Muscle layer of duodenum (tissue), 2 donors: ENCODE results near the gene BAHCC1.

Experiments
- H3K27ac ChIP-seq: one replicate; pipeline ENCODE4 v1.7.0; 2013; ENCODE audit warnings: mild to moderate bottlenecking, low read length
- H3K27me3 ChIP-seq: one replicate; pipeline ENCODE4 v1.7.0; 2013; ENCODE audit warnings: low read depth, mild to moderate bottlenecking, control low read depth, low read length
- H3K36me3 ChIP-seq, 2 donors: one replicate each; pipeline ENCODE4 v1.7.0; 2013; ENCODE audit warnings: low read length in 2 of 2, control low read depth in 1 of 2, mild to moderate bottlenecking in 1 of 2; ENCODE audit not compliant: insufficient read depth in 2 of 2, control insufficient read depth in 1 of 2
- H3K4me1 ChIP-seq, 2 donors: one replicate each; pipeline ENCODE4 v1.7.0; 2013; ENCODE audit warnings: low read length in 2 of 2, mild to moderate bottlenecking in 2 of 2, control low read depth in 1 of 2, moderate library complexity in 1 of 2; ENCODE audit not compliant: insufficient read depth in 2 of 2, control insufficient read depth in 1 of 2
- H3K4me3 ChIP-seq, 2 donors: one replicate each; pipeline ENCODE4 v1.7.0; 2013; ENCODE audit warnings: low read length in 2 of 2, low read depth in 1 of 2, mild to moderate bottlenecking in 1 of 2
- H3K9me3 ChIP-seq, 2 donors: one replicate each; pipeline ENCODE4 v1.7.0; 2013; ENCODE audit warnings: low read length in 2 of 2, control low read depth in 1 of 2, mild to moderate bottlenecking in 1 of 2; ENCODE audit not compliant: control insufficient read depth in 1 of 2
- donor health status: healthy.

Gene BAHCC1

GRCh38 chr17:81428516-81428915, 33.3 kb downstream of the BAHCC1 start:
- H3K9me3 ChIP-seq: no peaks in the 10 kb centered on the region
- no peak overlapping the region for H3K27ac ChIP-seq
- H3K36me3 ChIP-seq: no peaks in the 10 kb centered on the region
- H3K4me3 ChIP-seq: no peak overlapping the region
- H3K4me1 ChIP-seq: peaks cover 2 to 43% of the 10 kb centered on the region in 2 donors
- no peaks in the 10 kb centered on the region for H3K27me3 ChIP-seq

GRCh38 chr17:81428948-81429774, 33.9 kb downstream of the BAHCC1 start:
- Histone ChIP-seq H3K4me1 (peaks cover 2 to 37% of the 10 kb centered on the region in 2 donors), H3K9me3 (no peaks in the 10 kb centered on the region), H3K36me3 (no peaks in the 10 kb centered on the region), H3K27me3 (no peaks in the 10 kb centered on the region), H3K4me3 (peak overlapping the region in 1 of 2 donors; percentile 32), H3K27ac (no peak overlapping the region)

- Histone ChIP-seq H3K36me3 (no peaks in the 10 kb centered on the region), H3K9me3 (no peaks in the 10 kb centered on the region), H3K27me3 (no peaks in the 10 kb centered on the region), H3K27ac (no peak overlapping the region), H3K4me3 (peak overlapping the region in 1 of 2 donors; percentile 32), H3K4me1 (peaks cover 2 to 36% of the 10 kb centered on the region in 2 donors)
Measured at GRCh38 chr17:81429821-81430551, 34.7 kb downstream of the BAHCC1 start.

- Histone ChIP-seq H3K4me1 (peaks cover 2 to 39% of the 10 kb centered on the region in 2 donors), H3K4me3 (no peak overlapping the region), H3K27ac (no peak overlapping the region), H3K9me3 (no peaks in the 10 kb centered on the region), H3K27me3 (no peaks in the 10 kb centered on the region), H3K36me3 (no peaks in the 10 kb centered on the region)
Measured at GRCh38 chr17:81431545-81432482, 36.6 kb downstream of the BAHCC1 start.

- Histone ChIP-seq H3K36me3 (no peaks in the 10 kb centered on the region), H3K4me3 (no peak overlapping the region), H3K9me3 (no peaks in the 10 kb centered on the region), H3K27me3 (no peaks in the 10 kb centered on the region), H3K27ac (no peak overlapping the region), H3K4me1 (peaks cover 2 to 38% of the 10 kb centered on the region in 2 donors)
Measured at GRCh38 chr17:81432941-81433340, 37.7 kb downstream of the BAHCC1 start.

- Histone ChIP-seq H3K4me3 (no peak overlapping the region), H3K36me3 (no peaks in the 10 kb centered on the region), H3K9me3 (no peaks in the 10 kb centered on the region), H3K27ac (no peak overlapping the region), H3K27me3 (no peaks in the 10 kb centered on the region), H3K4me1 (peaks cover 2 to 31% of the 10 kb centered on the region in 2 donors)
Measured at GRCh38 chr17:81433656-81434055, 38.4 kb downstream of the BAHCC1 start.

- H3K27ac ChIP-seq: no peak overlapping the region
- no peaks in the 10 kb centered on the region for H3K36me3 ChIP-seq
- no peaks in the 10 kb centered on the region for H3K27me3 ChIP-seq
- H3K4me1 ChIP-seq: peaks cover 2 to 27% of the 10 kb centered on the region in 2 donors
- H3K4me3 ChIP-seq: no peak overlapping the region
- no peaks in the 10 kb centered on the region for H3K9me3 ChIP-seq
Measured at GRCh38 chr17:81434072-81434471, 38.8 kb downstream of the BAHCC1 start.

GRCh38 chr17:81434681-81435417, 39.6 kb downstream of the BAHCC1 start:
- H3K27me3 ChIP-seq: no peaks in the 10 kb centered on the region
- H3K4me1 ChIP-seq: peaks cover 0 to 19% of the 10 kb centered on the region in 2 donors
- no peak overlapping the region for H3K27ac ChIP-seq
- no peaks in the 10 kb centered on the region for H3K36me3 ChIP-seq
- no peak overlapping the region for H3K4me3 ChIP-seq
- no peaks in the 10 kb centered on the region for H3K9me3 ChIP-seq

GRCh38 chr17:81435652-81436293, 40.5 kb downstream of the BAHCC1 start:
- H3K4me1 ChIP-seq: peaks cover 0 to 10% of the 10 kb centered on the region in 2 donors
- H3K27me3 ChIP-seq: no peaks in the 10 kb centered on the region
- H3K27ac ChIP-seq: no peak overlapping the region
- no peak overlapping the region for H3K4me3 ChIP-seq
- H3K9me3 ChIP-seq: no peaks in the 10 kb centered on the region
- no peaks in the 10 kb centered on the region for H3K36me3 ChIP-seq

GRCh38 chr17:81436294-81436849, 41.1 kb downstream of the BAHCC1 start:
- Histone ChIP-seq H3K36me3 (no peaks in the 10 kb centered on the region), H3K27me3 (no peaks in the 10 kb centered on the region), H3K27ac (no peak overlapping the region), H3K4me3 (no peak overlapping the region), H3K4me1 (peaks cover 0 to 10% of the 10 kb centered on the region in 2 donors), H3K9me3 (no peaks in the 10 kb centered on the region)
